ENCODE measurements around the gene GKN2. TPM values are rescaled to one million over a fixed set of nuclear protein-coding genes. Genes with fewer than 3 reads are reported as not detected.

The GKN2 gene
- polyA plus RNA-seq, 1 donor from 2014 or later: not detected

DNA sequence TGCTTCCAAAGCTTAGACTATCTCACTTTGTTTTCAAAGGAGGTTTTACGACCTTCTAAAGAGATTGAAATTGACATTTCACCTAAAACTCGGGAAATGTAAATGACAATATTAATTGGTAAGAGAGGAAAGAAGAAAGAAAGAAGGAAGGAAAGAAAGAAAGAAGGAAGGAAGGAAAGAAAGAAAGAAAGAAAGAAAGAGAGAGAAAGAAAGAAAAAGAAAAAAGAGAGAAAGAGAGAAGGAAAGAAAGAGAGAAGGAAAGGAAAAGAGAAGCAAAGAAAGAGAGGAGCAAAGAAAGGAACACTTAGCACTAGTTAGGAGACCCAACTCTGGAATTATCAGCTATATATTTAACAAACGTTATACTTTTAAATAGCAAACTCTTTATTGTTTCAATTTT lies 25.4 kb upstream of the GKN2 start:
- Histone ChIP-seq H3F3A (ENCODE audit: insufficient read depth, low read length, poor library complexity, severe bottlenecking) (no peaks in the 10 kb centered on the region), H3K27me3 (ENCODE audit: insufficient read depth, low read depth, low read length) (no peaks in the 10 kb centered on the region), H3K79me2 (replicated peaks; ENCODE audit: insufficient read depth, low read length) (no peaks in the 10 kb centered on the region), H3K9ac (ENCODE audit: low read length) (no peak overlapping the region), H3K9me3 (ENCODE audit: low read length) (no peaks in the 10 kb centered on the region), H3K4me3 (ENCODE audit: low read length) (no peak overlapping the region), H3K27ac (ENCODE audit: low read length) (no peak overlapping the region), H3K36me3 (ENCODE audit: insufficient read depth, low read length) (no peaks in the 10 kb centered on the region), H3K9me2 (ENCODE audit: insufficient read depth, low read length) (no peaks in the 10 kb centered on the region), H2AFZ (ENCODE audit: low read depth, low read length) (no peak overlapping the region), H4K20me1 (ENCODE audit: insufficient read depth) (no peaks in the 10 kb centered on the region), H3K4me2 (ENCODE audit: low read length) (no peak overlapping the region)
- TF ChIP-seq MXI1 (conservative IDR thresholded peaks at IDR 0.05; ENCODE audit: poor library complexity, severe bottlenecking) (no peak), TAF1 (IDR thresholded peaks at IDR 0.05; ENCODE audit: low read depth) (no peak), EZH2 (IDR thresholded peaks at IDR 0.05; ENCODE audit: borderline replicate concordance, insufficient read depth, low read length, poor library complexity, severe bottlenecking) (no peak), POLR2AphosphoS5 (IDR thresholded peaks at IDR 0.05) (no peak), CTCF (IDR thresholded peaks at IDR 0.05; ENCODE audit: poor library complexity, severe bottlenecking) (no peak), EP300 (conservative IDR thresholded peaks at IDR 0.05; ENCODE audit: poor library complexity, severe bottlenecking) (no peak), REST (IDR thresholded peaks at IDR 0.05; ENCODE audit: borderline replicate concordance) (no peak), RAD21 (conservative IDR thresholded peaks at IDR 0.05) (no peak), SMC3 (conservative IDR thresholded peaks at IDR 0.05; ENCODE audit: poor library complexity) (no peak)

GRCh38 chr2:68977453-68977852 lies 24.8 kb upstream of the GKN2 start:
- H3K36me3 ChIP-seq (ENCODE audit: insufficient read depth, low read length): no peaks in the 10 kb centered on the region
- H3K79me2 ChIP-seq (replicated peaks; ENCODE audit: insufficient read depth, low read length): no peaks in the 10 kb centered on the region
- no peak overlapping the region for H3K9ac ChIP-seq (ENCODE audit: low read length)
- no peaks in the 10 kb centered on the region for H3F3A ChIP-seq (ENCODE audit: insufficient read depth, low read length, poor library complexity, severe bottlenecking)
- TF ChIP-seq EZH2 (IDR thresholded peaks at IDR 0.05; ENCODE audit: borderline replicate concordance, insufficient read depth, low read length, poor library complexity, severe bottlenecking): no peak
- TF ChIP-seq MXI1 (conservative IDR thresholded peaks at IDR 0.05; ENCODE audit: poor library complexity, severe bottlenecking): no peak
- TF ChIP-seq SMC3 (conservative IDR thresholded peaks at IDR 0.05; ENCODE audit: poor library complexity): no peak
- no peaks in the 10 kb centered on the region for H3K27me3 ChIP-seq (ENCODE audit: insufficient read depth, low read depth, low read length)
- no peaks in the 10 kb centered on the region for H3K9me3 ChIP-seq (ENCODE audit: low read length)
- no peak overlapping the region for H3K27ac ChIP-seq (ENCODE audit: low read length)
- no peaks in the 10 kb centered on the region for H4K20me1 ChIP-seq (ENCODE audit: insufficient read depth)
- no peak overlapping the region for H2AFZ ChIP-seq (ENCODE audit: low read depth, low read length)
- no peak overlapping the region for H3K4me3 ChIP-seq (ENCODE audit: low read length)
- H3K9me2 ChIP-seq (ENCODE audit: insufficient read depth, low read length): no peaks in the 10 kb centered on the region
- no peak overlapping the region for H3K4me2 ChIP-seq (ENCODE audit: low read length)

Data from neural cell (in vitro differentiated cells).